ENCODE measurements around the gene RNF38. TPM values are rescaled to one million over a fixed set of nuclear protein-coding genes. Genes with fewer than 3 reads are reported as not detected.

Gene RNF38
- total RNA-seq, 4 donors from 2014 or later = 18.2 to 79.2 (median 30.6) TPM

DNA sequence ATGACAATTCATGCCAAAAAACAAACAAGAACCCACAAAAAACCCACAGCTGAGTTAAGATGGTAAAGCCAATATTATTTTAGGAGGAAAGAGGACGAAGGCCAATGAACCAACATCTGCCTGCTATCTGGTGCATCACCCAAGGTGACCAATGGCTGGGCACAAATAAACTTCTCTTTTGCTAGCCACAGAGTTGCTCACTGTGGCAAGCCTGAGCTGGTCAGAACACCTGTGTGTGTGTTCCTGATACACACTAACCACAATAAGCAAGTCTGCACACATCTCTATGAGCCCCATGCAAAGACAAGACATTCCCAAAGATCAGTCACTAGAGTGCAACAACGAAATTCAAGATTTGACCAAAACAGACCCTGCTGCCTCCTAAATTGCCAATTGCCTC is 63.1 kb downstream of the RNF38 start:
- no peak for TF ChIP-seq POLR2A (IDR thresholded peaks at IDR 0.05)
- TF ChIP-seq, protein P1, sequence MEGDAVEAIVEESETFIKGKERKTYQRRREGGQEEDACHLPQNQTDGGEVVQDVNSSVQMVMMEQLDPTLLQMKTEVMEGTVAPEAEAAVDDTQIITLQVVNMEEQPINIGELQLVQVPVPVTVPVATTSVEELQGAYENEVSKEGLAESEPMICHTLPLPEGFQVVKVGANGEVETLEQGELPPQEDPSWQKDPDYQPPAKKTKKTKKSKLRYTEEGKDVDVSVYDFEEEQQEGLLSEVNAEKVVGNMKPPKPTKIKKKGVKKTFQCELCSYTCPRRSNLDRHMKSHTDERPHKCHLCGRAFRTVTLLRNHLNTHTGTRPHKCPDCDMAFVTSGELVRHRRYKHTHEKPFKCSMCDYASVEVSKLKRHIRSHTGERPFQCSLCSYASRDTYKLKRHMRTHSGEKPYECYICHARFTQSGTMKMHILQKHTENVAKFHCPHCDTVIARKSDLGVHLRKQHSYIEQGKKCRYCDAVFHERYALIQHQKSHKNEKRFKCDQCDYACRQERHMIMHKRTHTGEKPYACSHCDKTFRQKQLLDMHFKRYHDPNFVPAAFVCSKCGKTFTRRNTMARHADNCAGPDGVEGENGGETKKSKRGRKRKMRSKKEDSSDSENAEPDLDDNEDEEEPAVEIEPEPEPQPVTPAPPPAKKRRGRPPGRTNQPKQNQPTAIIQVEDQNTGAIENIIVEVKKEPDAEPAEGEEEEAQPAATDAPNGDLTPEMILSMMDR (IDR thresholded peaks at IDR 0.05) = no peak

DNA sequence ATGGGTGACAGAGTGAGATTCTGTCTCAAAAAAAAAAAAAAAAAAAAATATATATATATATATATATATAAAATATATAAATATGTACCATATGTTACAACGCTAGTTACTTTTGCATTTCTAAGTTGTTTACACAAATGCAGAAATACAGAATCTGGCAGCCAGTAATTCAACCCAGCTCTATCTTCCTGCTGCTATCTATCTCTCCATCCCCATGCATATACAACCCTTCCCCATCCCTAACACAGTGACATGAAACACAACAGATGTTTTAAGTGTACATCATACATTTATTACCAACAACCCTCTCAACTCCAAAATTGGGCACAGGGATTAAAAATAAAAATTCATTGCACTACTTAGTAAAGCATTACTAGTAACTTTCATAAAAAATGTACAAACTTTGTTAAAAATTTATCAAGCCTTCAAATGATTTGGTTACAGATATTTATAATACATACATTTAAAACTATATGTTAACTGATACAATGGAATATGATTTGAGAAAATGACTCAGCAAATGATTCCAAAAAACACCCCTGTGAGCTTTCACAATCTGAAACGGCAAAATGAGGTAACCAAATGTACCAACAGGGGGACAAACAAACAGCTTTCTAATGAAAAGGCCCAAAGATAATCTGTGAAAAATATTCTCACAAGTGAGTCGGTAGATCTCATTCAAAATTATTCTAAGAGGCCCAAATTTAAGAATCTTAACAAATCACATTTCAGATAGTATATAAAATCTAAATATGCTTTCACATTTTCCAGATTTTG is 63.8 kb downstream of the RNF38 start:
- Histone ChIP-seq H3K36me3 (no peaks in the 10 kb centered on the region), H3K27me3 (no peaks in the 10 kb centered on the region)
- intact Hi-C loops (cut with DNase I; ENCODE audit: low total_unique reads) = no loop called here

More for the DNA sequence above, 63.1 kb downstream of the RNF38 start:
- Histone ChIP-seq H3K36me3 (no peaks in the 10 kb centered on the region), H3K4me3 (no peak overlapping the region), H3K9me3 (no peaks in the 10 kb centered on the region), H3K27ac (no peak overlapping the region), H3K4me1 (no peaks in the 10 kb centered on the region), H3K27me3 (no peaks in the 10 kb centered on the region)
- intact Hi-C loops (cut with DNase I; ENCODE audit: low total_unique reads) = no loop called here
- no peak for DNase-seq

DNA sequence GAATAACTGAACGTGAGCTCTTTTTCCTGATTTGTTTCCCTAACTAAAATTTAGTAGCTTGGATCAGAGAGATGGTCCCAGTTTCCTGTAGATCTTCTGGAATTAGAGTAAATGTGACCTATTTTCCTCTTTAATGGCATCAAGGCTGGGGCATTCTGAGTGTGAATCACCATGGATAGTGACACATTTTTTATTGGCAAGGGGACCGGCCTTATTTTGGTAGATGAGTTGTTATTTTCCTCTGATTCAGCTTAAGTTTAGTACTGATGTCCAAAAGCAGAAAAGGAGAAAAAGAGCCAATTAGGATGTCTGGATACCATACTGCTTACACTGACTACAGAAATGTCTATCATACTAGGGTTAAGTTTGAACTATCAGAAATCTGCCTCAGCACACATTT is 68.1 kb downstream of the RNF38 start:
- TF ChIP-seq POLR2A (IDR thresholded peaks at IDR 0.05) = no peak
- no peak for DNase-seq
- intact Hi-C loops (cut with DNase I; ENCODE audit: low total_unique reads) = no loop called here
- Histone ChIP-seq H3K27ac (no peak overlapping the region), H3K4me3 (no peak overlapping the region), H3K36me3 (no peaks in the 10 kb centered on the region), H3K27me3 (no peaks in the 10 kb centered on the region), H3K4me1 (no peaks in the 10 kb centered on the region), H3K9me3 (no peaks in the 10 kb centered on the region)

More for the DNA sequence above, 63.8 kb downstream of the RNF38 start:
- Histone ChIP-seq H3K27ac (no peak overlapping the region), H3K4me1 (no peaks in the 10 kb centered on the region), H3K4me3 (no peak overlapping the region), H3K9me3 (no peaks in the 10 kb centered on the region)
- TF ChIP-seq, protein P1 (IDR thresholded peaks at IDR 0.05) = no peak
- no peak for TF ChIP-seq POLR2A (IDR thresholded peaks at IDR 0.05)
- no peak for DNase-seq

DNA sequence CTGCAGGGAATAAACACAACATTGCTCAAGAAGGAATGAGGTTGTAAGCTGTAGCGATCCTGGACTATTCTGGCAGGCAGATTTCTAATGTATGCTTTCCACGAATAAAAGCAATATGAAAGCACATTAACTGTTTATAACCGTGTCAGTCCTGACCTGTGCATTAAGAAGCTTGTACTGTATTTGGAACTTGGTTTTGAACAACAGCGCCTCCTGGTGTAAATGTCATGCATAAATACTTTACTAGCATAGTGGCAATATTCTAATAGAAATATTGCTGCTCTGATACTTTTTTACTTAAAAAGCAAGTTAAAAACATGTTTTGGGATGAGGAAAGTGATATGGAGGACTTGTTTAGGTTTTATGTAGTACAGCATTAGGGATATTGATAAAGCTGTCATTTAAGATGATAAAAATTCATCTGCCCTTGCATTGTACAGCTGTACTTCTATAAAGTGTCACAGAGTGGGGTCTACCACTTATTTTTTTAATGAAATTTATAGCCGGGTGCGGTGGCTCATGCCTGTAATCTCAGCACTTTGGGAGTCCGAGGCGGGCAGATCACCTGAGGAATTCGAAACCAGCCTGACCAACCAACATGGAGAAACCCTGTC is 71.2 kb downstream of the RNF38 start:
- Histone ChIP-seq H3K9me3 (no peaks in the 10 kb centered on the region), H3K27me3 (no peaks in the 10 kb centered on the region), H3K4me1 (no peaks in the 10 kb centered on the region), H3K36me3 (no peaks in the 10 kb centered on the region), H3K27ac (no peak overlapping the region), H3K4me3 (no peak overlapping the region)
- peak in 1 of 2 donors; percentile 48 for DNase-seq
- TF ChIP-seq, protein P1 (IDR thresholded peaks at IDR 0.05) = peak; percentile 74 to 86 (median 80)
- no peak for TF ChIP-seq POLR2A (IDR thresholded peaks at IDR 0.05)
- intact Hi-C loops (cut with DNase I; ENCODE audit: low total_unique reads) = loop anchor here (10.0 kb wide), 1 partner anchor 124 kb away; no protein-coding TSS in a partner anchor

DNA sequence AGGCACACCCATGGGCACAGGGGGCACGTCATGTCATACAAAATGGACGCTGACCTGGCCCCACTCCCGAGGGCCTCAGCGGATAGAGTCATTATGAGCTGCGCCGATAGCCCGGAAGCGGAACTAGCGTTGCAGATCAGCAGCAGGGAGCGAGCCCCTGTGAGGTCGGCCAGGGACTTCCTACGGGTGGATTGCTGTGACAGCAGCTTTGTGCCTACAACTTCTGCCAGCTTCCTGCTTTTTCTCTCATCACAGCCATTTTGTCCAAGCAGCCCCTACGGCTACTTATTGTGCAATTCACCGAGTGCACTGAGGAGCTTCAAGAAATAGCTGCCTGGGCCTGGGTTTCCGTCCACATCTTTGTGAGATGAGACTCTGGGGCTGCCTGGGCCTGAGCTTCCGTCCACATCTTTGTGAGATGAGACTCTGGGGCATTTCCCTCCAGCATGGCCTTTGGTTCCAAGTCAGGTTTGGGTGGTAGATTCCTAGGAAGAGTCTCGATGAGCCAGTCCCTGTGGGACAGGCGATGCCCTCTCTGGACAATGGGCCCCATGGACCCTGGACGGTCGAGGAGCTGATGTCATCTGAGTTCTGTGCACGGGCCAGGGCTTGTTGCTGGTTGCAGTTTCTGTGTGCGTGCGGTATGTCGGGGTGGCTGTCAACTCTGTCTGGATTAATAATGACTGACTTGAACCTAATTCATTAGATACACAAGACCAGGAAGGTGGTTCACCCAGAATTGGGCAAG is 74.8 kb downstream of the RNF38 start:
- TF ChIP-seq, protein P1 (IDR thresholded peaks at IDR 0.05) = no peak
- TF ChIP-seq POLR2A (IDR thresholded peaks at IDR 0.05) = no peak
- no peak for DNase-seq
- Histone ChIP-seq H3K27me3 (no peaks in the 10 kb centered on the region), H3K4me3 (no peak overlapping the region), H3K27ac (no peak overlapping the region), H3K36me3 (no peaks in the 10 kb centered on the region), H3K4me1 (no peaks in the 10 kb centered on the region), H3K9me3 (no peaks in the 10 kb centered on the region)
- intact Hi-C loops (cut with DNase I; ENCODE audit: low total_unique reads) = loop anchor here (10.0 kb wide), 1 partner anchor 120 kb away; no protein-coding TSS in a partner anchor

All from uterus (tissue), 4 donors.